Lower leg skin (tissue), 4 donors: ENCODE data around the gene OR7C2. TPM values are rescaled to one million over a fixed set of nuclear protein-coding genes. Genes with fewer than 3 reads are reported as not detected.
A peak's percentile ranks its signal among the peaks of the same experiment; 100 is the strongest.
"Not testable (repeated sequence)": the region's sequence is repeated elsewhere in the genome, so short reads cannot be mapped to it uniquely, and the experiment has no call there.

Experiments used
- DNase-seq, 2 donors: peaks; one replicate each; pipeline ENCODE4 v3.0.0-alpha.2; 2019; ENCODE audit warnings: low spot score in 2 of 2
- H3K4me3 ChIP-seq: fragments of 200-600 bp; sonication (generic); 2 replicates; pipeline ENCODE4 v1.5.1; 2017; ENCODE audit warnings: mild to moderate bottlenecking, low read depth; ENCODE audit not compliant: poor library complexity, severe bottlenecking
- CTCF ChIP-seq, 3 donors: fragments of 450-650 bp; IDR thresholded peaks; one replicate each; pipeline ENCODE4 v1.5.1; 2016; ENCODE audit warnings: antibody characterized with exemption in 3 of 3, mild to moderate bottlenecking in 3 of 3, moderate library complexity in 2 of 3
- POLR2A ChIP-seq, 2 donors: fragments of 450-650 bp; IDR thresholded peaks; one replicate each; pipeline ENCODE4 v1.6.1; 2016 to 2017; ENCODE audit warnings: antibody characterized with exemption in 2 of 2, mild to moderate bottlenecking in 1 of 2, moderate library complexity in 1 of 2
- WGBS, 2 donors: methylation state at CpG; one replicate each; pipeline ENCODE4 v1.1.5; 2018; 5-methylcytosine and 5-hydroxymethylcytosine counted together
- intact Hi-C: fragments of 100-400 bp; cut with DNase I; formaldehyde crosslinking; loops from one replicate; pipeline ENCODE4 v1.15.0; 2023; ENCODE audit warnings: low total_unique reads
- total RNA-seq, 4 donors: library from RNA; depleted of rRNA; stranded (reverse); fragments of >200 nt; gene quantifications; one replicate each; pipeline ENCODE4 v1.1.0, GENCODE V29; 2016

The OR7C2 gene
- total RNA-seq, 4 donors from 2014 or later: not detected

GRCh38 chr19:14940266-14940665, 1.0 kb upstream of the OR7C2 start:
- TF ChIP-seq CTCF (IDR thresholded peaks at IDR 0.05): no peak
- TF ChIP-seq POLR2A (IDR thresholded peaks at IDR 0.05): no peak
- WGBS, 2 donors: 81 to 84% methylated on average over 6 of the region's 6 CpGs
- no peak for DNase-seq
- intact Hi-C loops: no loop called here
- H3K4me3 ChIP-seq: no peak overlapping the region

GRCh38 chr19:14943601-14944000, 2.3 kb downstream of the OR7C2 start:
- H3K4me3 ChIP-seq: no peak overlapping the region
- intact Hi-C loops: no loop called here
- WGBS, 2 donors: 40 to 59% methylated on average over 4 of the region's 4 CpGs
- no peak for DNase-seq
- TF ChIP-seq CTCF (IDR thresholded peaks at IDR 0.05): no peak
- no peak for TF ChIP-seq POLR2A (IDR thresholded peaks at IDR 0.05)

- DNase-seq: no peak
- 77 to 100% methylated on average over 1 of the region's 1 CpG for WGBS, 2 donors
- H3K4me3 ChIP-seq: no peak overlapping the region
- intact Hi-C loops: no loop called here
- TF ChIP-seq POLR2A (IDR thresholded peaks at IDR 0.05) (no peak), CTCF (IDR thresholded peaks at IDR 0.05) (no peak)
These were observed 3.2 kb downstream of the OR7C2 start for GRCh38 chr19:14944456-14944855.

- DNase-seq: peak in 1 of 2 donors; percentile 65
These were observed 8.1 kb downstream of the OR7C2 start for GRCh38 chr19:14949413-14949812.

GRCh38 chr19:14949876-14950275, 8.6 kb downstream of the OR7C2 start:
- TF ChIP-seq POLR2A (IDR thresholded peaks at IDR 0.05) (no peak), CTCF (IDR thresholded peaks at IDR 0.05) (no peak)
- WGBS, 2 donors: 47 to 52% methylated on average over 8 of the region's 8 CpGs
- H3K4me3 ChIP-seq: no peak overlapping the region

More at GRCh38 chr19:14949413-14949812, 8.1 kb downstream of the OR7C2 start:
- intact Hi-C loops, H3K4me3 ChIP-seq: not testable (repeated sequence)
- WGBS, 2 donors: 91 to 93% methylated on average over 10 of the region's 10 CpGs

GRCh38 chr19:14950421-14950820, 9.1 kb downstream of the OR7C2 start:
- no peak overlapping the region for H3K4me3 ChIP-seq
- no peak for TF ChIP-seq CTCF (IDR thresholded peaks at IDR 0.05)
- no peak for TF ChIP-seq POLR2A (IDR thresholded peaks at IDR 0.05)
- WGBS, 2 donors: 87 to 94% methylated on average over 1 of the region's 1 CpG
- DNase-seq: no peak
- intact Hi-C loops: no loop called here

More at GRCh38 chr19:14949876-14950275, 8.6 kb downstream of the OR7C2 start:
- no peak for DNase-seq
- intact Hi-C loops: no loop called here
